GM12864 (cell line): ENCODE measurements around the gene TPSD1.
"Not testable (repeated sequence)": the region's sequence is repeated elsewhere in the genome, so short reads cannot be mapped to it uniquely, and the experiment has no call there.

Experiments
- DNase-seq: peaks from one replicate; pipeline ENCODE4 v3.0.0-alpha.2; 2011; ENCODE audit warnings: low read depth
- H3K4me3 ChIP-seq: 2 replicates; pipeline ENCODE4 v1.5.1; 2011; ENCODE audit warnings: mild to moderate bottlenecking, low read depth, low read length, control low read depth
- TF ChIP-seq, protein P1 (sequence below): IDR thresholded peaks from 2 replicates; pipeline ENCODE4 v1.5.1; 2011; ENCODE audit warnings: low read depth, mild to moderate bottlenecking, moderate library complexity, low read length, control low read depth, inconsistent platforms; ENCODE audit errors: missing control alignments

TPSD1 gene

DNA sequence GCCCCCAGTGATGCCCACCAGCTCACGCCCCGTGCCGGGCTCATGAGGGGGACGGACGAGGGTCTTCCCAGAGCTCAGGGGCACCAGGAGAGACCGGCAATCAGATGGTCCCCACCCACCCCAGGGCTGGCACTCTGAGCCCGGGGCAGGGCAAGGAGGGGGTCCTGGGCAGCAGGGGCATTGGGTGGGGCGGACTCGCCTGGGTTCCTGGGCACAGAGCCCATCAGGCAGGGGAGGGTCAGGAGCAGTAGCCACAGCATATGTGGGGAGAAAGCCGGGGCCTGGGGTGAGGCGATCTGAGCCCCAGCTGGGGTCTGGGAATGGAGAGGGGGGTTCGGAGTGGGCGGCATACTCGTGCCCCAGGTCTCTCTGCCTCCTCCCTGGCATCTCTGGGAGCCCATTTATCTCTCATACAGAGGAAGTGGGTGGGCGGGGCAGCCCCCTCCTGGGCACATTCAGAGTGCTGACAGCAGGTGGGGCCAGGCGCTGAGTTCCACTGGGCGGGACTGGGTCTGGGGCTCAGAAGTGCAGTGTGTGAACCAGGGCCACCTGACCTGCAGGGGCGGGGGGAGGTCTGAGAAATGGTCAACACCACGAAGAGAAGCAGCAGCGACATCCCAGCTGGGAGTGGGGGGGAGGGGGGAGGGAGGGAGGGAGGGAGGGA, 33.1 kb downstream of the TPSD1 start:
- no peak for DNase-seq
- H3K4me3 ChIP-seq: no peak overlapping the region
- TF ChIP-seq, protein P1, sequence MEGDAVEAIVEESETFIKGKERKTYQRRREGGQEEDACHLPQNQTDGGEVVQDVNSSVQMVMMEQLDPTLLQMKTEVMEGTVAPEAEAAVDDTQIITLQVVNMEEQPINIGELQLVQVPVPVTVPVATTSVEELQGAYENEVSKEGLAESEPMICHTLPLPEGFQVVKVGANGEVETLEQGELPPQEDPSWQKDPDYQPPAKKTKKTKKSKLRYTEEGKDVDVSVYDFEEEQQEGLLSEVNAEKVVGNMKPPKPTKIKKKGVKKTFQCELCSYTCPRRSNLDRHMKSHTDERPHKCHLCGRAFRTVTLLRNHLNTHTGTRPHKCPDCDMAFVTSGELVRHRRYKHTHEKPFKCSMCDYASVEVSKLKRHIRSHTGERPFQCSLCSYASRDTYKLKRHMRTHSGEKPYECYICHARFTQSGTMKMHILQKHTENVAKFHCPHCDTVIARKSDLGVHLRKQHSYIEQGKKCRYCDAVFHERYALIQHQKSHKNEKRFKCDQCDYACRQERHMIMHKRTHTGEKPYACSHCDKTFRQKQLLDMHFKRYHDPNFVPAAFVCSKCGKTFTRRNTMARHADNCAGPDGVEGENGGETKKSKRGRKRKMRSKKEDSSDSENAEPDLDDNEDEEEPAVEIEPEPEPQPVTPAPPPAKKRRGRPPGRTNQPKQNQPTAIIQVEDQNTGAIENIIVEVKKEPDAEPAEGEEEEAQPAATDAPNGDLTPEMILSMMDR: no peak

DNA sequence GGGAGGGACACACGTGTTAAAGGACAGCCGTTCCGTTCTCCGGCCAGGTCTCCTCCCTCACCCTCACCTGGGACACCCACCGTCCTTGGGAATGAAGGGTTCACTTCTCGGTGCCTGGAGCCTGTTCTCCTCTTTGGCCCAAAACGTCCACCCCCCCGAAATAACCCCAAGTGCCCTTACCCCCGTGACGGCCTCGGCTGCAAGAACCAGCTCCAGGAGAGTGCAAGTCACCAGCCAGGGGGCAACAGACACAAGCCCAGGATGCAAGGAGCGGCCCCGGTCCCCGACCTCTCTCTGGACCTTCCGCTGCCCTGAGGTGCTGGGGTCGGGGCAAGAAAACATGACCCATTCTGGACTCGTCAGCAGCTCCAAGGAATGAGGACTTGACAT, 33.6 kb downstream of the TPSD1 start:
- DNase-seq: no peak
- TF ChIP-seq, protein P1: no peak
- H3K4me3 ChIP-seq: no peak overlapping the region

DNA sequence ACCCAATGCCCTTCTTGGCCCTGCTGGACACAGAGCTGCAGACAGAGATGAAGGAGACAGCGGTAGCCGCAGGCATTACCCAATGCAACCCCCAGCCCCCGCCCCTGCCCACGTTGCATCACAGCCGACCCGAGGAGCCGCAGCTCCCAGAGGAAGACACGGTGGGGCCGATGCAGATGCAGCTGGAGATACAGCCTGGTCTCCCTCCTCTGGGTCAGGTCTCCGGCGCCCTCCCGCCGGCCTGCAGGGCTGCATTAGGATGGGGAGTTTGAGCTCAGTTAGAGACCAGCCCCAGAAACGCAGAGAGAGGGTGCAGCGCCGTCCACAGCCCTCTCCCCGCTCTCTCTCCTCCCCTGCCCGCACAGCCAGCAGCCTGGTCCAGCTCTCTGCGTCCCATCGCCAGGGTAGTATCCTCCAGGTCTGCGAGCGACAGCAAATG, 34.2 kb downstream of the TPSD1 start:
- TF ChIP-seq, protein P1: no peak
- no peak for DNase-seq
- H3K4me3 ChIP-seq: no peak overlapping the region

DNA sequence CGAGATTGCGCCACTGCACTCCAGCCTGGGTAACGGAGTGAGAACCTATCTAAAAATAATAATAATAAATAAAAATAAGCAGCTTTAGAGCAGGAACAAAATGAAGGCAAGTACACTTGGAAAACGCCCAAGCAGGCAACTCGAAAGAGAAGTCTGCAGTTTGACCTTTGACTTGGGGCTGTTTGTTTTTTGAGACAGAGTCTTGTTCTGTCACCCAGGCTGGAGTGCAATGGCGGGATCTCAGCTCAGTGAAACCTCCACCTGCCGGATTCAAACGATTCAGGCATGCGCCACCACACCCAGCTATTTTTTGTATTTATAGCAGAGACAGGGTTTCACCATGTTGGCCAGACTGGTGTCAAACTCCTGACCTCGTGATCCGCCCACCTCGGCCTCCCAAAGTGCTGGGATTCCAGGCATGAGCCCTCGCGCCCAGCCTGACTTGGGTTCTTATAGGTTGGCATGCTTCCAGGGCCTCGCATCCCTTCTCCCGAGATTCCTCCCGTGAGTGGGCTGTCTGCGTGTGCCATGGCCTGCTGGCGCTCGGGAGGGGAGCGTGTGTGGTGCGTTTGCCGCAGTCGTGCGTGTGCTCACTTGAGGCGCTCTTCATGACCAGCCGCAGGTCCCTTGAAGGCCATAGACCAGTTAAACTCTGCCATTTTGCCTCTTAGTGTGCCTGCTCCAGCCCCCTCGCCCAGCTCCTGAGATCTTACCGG, 35.1 kb downstream of the TPSD1 start:
- no peak for DNase-seq
- TF ChIP-seq, protein P1: no peak
- H3K4me3 ChIP-seq: no peak overlapping the region

DNA sequence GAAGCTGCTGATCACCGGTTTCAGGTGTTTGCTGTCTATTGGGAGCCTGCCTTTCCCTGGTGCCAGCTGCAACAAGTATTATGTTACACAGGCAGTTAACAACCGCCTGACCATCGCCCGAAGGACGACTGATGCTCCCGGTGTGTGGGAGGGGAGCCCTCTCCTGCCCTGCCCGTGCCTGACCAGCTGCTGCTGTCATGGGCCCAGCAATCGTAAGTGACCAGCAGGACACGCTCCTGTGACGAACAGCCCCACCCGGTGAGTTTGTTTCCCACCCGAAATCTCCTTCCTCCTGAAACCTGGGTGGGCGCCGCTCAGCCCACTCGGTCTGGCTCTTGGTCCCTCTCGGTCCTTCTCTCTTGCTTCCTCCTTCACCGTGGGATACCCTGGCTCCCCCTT, 35.7 kb downstream of the TPSD1 start:
- TF ChIP-seq, protein P1: no peak
- no peak for DNase-seq
- no peak overlapping the region for H3K4me3 ChIP-seq

DNA sequence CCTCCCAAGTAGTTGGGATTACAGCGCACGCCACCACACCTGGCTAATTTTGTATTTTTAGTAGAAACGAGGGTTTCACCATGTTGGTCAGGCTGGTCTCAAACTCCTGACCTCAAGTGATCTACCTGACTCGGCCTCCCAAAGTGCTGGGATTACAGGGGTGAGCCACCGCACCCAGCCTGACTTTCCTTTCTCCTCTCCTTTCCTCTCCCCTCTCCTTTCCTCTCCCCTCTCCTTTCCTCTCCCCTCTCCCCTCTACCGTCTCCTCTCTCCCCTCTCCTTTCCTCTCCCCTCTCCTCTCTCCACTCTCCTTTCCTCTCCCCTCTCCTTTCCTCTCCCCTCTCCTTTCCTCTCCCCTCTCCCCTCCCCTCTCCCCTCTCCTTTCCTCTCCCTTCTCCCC, 36.3 kb downstream of the TPSD1 start:
- DNase-seq, H3K4me3 ChIP-seq: not testable (repeated sequence)

DNA sequence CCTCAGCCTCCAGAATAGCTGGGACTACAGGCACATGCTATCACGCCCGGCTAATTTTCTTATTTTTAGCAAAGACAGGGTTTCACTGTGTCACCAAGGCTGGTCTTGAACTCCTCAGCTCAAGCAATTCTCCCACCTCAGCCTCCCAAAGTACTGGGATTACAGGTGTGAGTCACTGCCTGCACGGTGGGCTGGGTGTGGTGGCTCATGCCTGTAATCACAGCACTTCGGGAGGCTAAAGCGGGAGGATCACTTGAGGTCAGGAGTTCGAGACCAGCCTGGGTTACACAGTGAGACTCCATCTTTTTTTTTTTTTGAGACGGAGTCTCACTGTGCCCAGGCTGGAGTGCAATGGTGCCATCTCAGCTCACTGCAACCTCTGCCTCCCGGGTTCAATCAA, 36.9 kb downstream of the TPSD1 start:
- not testable (repeated sequence) for H3K4me3 ChIP-seq, DNase-seq
